BE2C (cell line): ENCODE data around the gene CAPN12.
"Not testable (repeated sequence)": the region's sequence is repeated elsewhere in the genome, so short reads cannot be mapped to it uniquely, and the experiment has no call there.

Experiments used
- DNase-seq: peaks from one replicate; pipeline ENCODE4 v3.0.0-alpha.2; 2020
- H3K27me3 ChIP-seq: fragments of 250-450 bp; sonication (Bioruptor Pico); 2 replicates; pipeline ENCODE4 v1.5.1; 2020; ENCODE audit warnings: mild to moderate bottlenecking
- H3K36me3 ChIP-seq: fragments of 250-450 bp; sonication (Bioruptor Pico); 2 replicates; pipeline ENCODE4 v1.5.1; 2020; ENCODE audit warnings: mild to moderate bottlenecking
- H3K4me1 ChIP-seq: fragments of 250-450 bp; sonication (Bioruptor Pico); 2 replicates; pipeline ENCODE4 v1.5.1; 2020
- H3K4me3 ChIP-seq: 2 replicates; pipeline ENCODE4 v1.5.1; 2011; ENCODE audit warnings: low read depth, low read length
- H3K9me3 ChIP-seq: fragments of 250-450 bp; sonication (Bioruptor Pico); 2 replicates; pipeline ENCODE4 v1.5.1; 2020
- TF ChIP-seq, protein P1 (sequence below): IDR thresholded peaks from 2 replicates; pipeline ENCODE4 v1.5.1; 2012; ENCODE audit warnings: mild to moderate bottlenecking, low read depth, low read length

The CAPN12 gene

DNA sequence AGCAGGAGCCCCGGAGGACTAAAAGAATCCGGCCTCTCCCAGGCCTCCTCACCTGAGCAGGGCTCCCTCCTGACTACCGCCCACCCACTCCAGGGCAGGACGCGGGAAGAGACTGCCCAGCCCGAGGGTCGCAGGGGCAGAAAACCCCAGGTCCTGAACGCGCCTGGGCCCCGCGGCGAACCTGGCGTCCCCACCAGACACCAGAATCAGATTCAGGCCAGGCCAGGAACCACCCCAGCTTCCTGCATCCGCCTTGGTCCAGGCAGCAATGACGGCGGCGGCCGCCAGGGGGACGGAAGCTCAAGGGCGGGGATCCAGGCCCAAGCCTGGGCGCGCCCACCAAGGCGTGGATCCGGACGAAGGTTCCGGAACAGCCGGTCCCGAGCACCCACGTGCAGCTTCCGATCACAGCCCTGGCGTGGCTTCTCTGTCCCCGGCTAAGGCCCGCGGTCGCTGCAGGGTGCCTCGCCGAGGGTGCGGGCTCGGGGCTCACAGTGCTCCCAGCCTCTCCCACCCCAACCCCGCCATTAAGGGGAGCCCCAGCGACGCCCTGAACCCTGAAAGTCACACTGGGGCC is 25.4 kb upstream of the CAPN12 start:
- H3K36me3 ChIP-seq = no peaks in the 10 kb centered on the region
- no peak overlapping the region for H3K4me3 ChIP-seq
- H3K27me3 ChIP-seq = no peaks in the 10 kb centered on the region
- peak; percentile 65 for DNase-seq
- no peaks in the 10 kb centered on the region for H3K4me1 ChIP-seq
- no peaks in the 10 kb centered on the region for H3K9me3 ChIP-seq
- TF ChIP-seq, protein P1, sequence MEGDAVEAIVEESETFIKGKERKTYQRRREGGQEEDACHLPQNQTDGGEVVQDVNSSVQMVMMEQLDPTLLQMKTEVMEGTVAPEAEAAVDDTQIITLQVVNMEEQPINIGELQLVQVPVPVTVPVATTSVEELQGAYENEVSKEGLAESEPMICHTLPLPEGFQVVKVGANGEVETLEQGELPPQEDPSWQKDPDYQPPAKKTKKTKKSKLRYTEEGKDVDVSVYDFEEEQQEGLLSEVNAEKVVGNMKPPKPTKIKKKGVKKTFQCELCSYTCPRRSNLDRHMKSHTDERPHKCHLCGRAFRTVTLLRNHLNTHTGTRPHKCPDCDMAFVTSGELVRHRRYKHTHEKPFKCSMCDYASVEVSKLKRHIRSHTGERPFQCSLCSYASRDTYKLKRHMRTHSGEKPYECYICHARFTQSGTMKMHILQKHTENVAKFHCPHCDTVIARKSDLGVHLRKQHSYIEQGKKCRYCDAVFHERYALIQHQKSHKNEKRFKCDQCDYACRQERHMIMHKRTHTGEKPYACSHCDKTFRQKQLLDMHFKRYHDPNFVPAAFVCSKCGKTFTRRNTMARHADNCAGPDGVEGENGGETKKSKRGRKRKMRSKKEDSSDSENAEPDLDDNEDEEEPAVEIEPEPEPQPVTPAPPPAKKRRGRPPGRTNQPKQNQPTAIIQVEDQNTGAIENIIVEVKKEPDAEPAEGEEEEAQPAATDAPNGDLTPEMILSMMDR = peak; percentile 43

DNA sequence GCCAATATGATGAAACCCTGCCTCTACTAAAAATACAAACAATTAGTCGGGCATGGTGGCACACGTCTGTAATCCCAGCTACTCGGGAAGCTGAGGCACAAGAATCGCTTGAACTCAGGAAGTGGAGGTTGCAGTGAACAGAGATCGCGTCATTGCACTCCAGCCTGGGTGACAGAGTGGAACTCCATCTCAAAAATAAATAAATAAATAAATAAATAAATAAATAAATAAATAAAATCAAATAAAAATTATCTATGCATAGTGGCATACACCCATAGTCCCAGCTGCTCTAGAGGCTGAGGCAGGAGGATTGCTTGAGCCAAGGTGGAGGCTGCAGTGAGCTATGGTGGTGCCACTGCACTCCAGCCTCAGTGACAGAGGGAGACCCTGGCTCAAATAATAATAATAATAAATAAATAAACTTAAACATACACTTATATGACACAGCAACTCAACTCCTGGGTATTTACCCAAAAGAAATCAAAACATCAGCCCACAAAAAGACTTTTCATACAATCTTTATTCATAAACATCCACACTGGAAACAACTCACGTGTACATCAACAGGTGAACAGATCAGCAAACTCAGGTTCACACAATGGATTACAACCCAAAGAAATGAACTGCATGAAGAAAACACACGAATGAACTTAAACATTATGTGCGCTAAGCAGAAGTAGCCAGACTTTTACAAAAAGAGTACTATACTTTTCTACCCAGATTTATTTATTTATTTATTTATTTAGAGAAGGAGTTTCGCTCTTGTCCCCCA is 22.2 kb upstream of the CAPN12 start:
- Histone ChIP-seq H3K4me1 (no peaks in the 10 kb centered on the region), H3K36me3 (no peaks in the 10 kb centered on the region)
- TF ChIP-seq, protein P1 = no peak

DNA sequence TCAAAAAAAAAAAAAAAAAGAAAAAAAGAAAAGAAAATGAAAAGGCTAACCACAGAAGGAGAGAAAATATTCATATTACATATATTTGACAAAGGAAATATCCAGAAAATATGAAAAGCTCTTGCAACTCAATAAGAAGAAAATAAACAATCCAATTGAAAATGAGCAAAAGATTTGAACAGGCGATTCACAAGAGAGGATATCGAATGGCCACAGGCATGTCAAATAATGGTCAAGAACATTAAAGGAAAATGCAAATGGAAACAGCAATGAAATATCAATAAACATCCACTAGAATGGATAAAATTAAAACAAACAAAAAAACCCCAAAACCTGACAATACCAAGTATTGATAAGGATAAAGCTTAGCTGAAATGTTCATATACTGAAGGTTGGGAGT is 20.9 kb upstream of the CAPN12 start:
- H3K9me3 ChIP-seq = no peaks in the 10 kb centered on the region
- H3K36me3 ChIP-seq = no peaks in the 10 kb centered on the region
- H3K27me3 ChIP-seq = no peaks in the 10 kb centered on the region
- DNase-seq = no peak
- no peak overlapping the region for H3K4me3 ChIP-seq
- H3K4me1 ChIP-seq = no peaks in the 10 kb centered on the region
- TF ChIP-seq, protein P1 = no peak

More for the DNA sequence above, 22.2 kb upstream of the CAPN12 start:
- no peak overlapping the region for H3K4me3 ChIP-seq
- H3K9me3 ChIP-seq = no peaks in the 10 kb centered on the region
- H3K27me3 ChIP-seq = no peaks in the 10 kb centered on the region
- no peak for DNase-seq

DNA sequence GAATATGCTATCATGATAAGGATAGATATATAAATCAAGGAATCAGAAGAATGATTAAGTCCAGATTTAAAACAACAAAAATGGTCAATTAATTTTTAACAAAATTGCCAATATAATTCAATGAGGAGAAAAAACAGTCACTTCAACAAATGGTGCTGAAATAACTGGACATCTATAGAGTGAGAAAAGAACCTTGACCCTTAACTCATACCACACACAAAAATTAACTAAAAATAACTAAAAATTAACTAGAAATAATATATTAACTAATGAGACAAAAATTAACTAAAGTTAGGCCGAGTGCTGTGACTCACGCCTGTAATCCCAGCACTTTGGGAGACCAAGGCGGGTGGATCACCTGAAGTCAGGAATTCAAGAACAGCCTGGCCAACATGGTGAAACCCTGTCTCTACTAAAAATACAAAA is 19.5 kb upstream of the CAPN12 start:
- H3K36me3 ChIP-seq = no peaks in the 10 kb centered on the region
- TF ChIP-seq, protein P1 = no peak
- no peak overlapping the region for H3K4me3 ChIP-seq
- no peak for DNase-seq
- no peaks in the 10 kb centered on the region for H3K4me1 ChIP-seq
- H3K27me3 ChIP-seq = no peaks in the 10 kb centered on the region
- H3K9me3 ChIP-seq = no peaks in the 10 kb centered on the region

DNA sequence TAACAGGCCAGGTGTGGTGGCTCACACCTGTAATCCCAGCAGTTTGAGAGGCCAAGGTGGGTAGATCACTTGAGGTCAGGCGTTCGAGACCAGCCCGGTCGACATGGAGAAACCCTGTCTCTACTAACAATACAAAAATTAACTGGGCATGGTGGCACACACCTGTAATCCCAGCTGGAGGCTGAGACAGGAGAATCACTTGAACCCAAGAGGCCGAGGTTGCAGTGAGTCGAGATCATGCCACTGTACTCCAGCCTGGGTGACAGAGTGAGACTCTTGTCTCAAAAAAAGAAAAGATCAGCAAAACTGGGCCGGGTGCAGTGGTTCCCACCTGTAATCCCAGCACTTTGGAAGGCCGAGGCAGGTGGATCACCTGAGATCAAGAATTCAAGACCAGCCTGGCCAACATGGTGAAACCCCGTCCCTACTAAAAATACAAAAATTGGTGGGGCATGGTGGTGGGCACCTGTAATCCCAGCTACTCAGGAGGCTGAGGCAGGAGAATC is 17.7 kb upstream of the CAPN12 start:
- DNase-seq, H3K4me1 ChIP-seq, H3K27me3 ChIP-seq, H3K36me3 ChIP-seq, H3K9me3 ChIP-seq, H3K4me3 ChIP-seq: not testable (repeated sequence)

DNA sequence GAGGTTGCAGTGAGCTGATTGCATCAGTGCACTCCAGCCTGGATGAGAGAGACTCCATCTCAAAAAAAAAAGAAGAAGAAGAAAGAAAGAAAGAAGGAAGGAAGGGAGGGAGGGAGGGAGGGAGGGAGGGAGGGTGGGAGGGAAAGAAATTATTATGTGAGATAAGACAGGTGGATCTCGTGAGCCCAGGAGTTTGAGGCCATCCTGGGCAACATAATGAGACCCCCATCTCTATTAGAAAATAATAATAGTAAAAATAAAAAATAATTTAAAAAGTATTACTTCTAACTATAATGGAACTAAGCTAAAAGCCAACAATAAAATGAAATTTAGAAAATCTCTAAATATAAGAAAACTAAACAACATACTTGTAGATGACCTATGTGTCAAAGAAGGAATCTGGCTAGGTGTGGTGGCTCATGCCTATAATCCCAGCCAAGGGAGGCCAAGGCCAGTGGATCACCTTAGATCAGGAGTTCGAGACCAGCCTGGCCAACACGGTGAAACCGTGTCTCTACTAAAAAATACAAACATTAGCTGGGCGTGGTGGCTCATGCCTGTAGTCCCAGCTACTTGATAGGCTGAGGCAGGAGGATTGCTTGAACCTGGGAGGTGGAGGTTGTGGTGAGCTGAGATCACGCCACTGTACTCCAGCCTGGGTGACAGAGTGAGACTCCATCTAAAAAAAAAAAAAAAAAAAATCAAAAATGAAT is 16.7 kb upstream of the CAPN12 start:
- not testable (repeated sequence) for H3K9me3 ChIP-seq, H3K27me3 ChIP-seq, H3K4me3 ChIP-seq, H3K36me3 ChIP-seq, H3K4me1 ChIP-seq, DNase-seq

DNA sequence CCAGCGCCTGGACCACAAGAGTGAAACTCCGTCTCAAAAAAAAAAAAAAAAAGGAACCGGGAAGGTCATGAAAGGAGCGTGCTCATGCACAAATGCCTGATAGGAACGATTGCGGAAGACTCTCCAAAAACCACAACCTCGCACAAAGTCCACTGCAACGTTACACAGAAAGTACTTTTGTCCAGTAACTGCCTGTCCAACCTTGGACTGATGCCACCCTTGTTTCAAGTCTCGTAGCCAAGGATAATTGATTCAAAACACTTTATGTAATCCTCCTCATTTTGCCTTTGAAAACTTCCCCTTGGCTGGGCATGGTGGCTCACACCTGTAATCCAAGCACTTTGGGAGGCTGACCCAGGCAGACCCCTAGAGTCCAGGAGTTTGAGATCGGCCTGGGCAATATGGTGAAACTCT is 15.3 kb upstream of the CAPN12 start:
- Histone ChIP-seq H3K9me3 (no peaks in the 10 kb centered on the region), H3K4me3 (no peak overlapping the region), H3K36me3 (no peaks in the 10 kb centered on the region), H3K4me1 (no peaks in the 10 kb centered on the region), H3K27me3 (no peaks in the 10 kb centered on the region)
- TF ChIP-seq, protein P1 = no peak
- DNase-seq = no peak

DNA sequence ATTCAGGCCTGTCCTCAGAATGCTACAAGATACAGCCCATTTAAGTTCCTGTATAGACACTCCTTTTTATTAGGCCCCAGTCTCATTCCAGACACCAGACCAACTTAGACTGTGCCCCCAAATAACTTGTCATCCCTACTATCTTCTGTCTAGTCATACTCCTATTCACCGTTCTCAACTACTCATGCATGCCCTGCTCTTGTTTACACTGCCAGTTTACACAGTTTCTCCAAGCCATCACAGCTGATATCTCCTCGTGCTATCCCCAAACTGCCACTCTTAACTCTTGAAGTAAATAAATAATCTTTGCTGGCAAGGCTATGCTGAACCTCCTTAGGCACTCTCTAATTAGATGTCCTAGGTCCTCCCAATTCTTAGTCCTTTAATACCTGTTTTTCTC is 9.9 kb upstream of the CAPN12 start:
- H3K9me3 ChIP-seq, H3K4me3 ChIP-seq, H3K27me3 ChIP-seq, H3K36me3 ChIP-seq, H3K4me1 ChIP-seq, DNase-seq: not testable (repeated sequence)

DNA sequence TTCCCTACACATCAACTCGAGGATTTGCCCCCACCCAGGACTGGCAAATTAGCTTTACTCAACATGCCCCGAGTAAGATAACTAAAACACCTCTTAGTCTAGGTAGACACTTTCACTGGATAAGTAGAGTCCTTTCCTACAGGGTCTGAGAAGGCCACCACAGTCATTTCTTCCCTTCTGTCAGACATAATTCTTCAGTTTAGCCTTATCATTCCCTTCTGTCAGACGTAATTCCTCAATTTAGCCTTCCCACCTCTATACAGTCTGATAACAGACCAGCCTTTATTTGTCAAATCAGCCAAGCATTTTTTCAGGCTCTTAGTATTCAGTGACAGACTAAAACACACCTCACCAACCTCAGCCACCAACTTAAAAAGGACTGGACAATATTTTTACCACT is 9.5 kb upstream of the CAPN12 start:
- not testable (repeated sequence) for H3K9me3 ChIP-seq, DNase-seq, H3K36me3 ChIP-seq, H3K4me1 ChIP-seq, H3K27me3 ChIP-seq, H3K4me3 ChIP-seq
